HEK293 (cell line): Measurements from ENCODE around the gene RMND1.

Source experiments
- SETDB1 ChIP-seq: IDR thresholded peaks from one replicate; pipeline ENCODE4 v1.6.1; 2017; ENCODE audit warnings: mild to moderate bottlenecking, low read length, moderate library complexity, mixed read lengths; ENCODE audit not compliant: insufficient read length
- ZBTB17 ChIP-seq: fragments of 450-650 bp; formaldehyde crosslinking; IDR thresholded peaks from 2 replicates; pipeline ENCODE4 v1.5.1; 2016; ENCODE audit warnings: missing biosample characterization, missing genetic modification characterization
- ZNF138 ChIP-seq: fragments of 450-650 bp; formaldehyde crosslinking; IDR thresholded peaks from 2 replicates; pipeline ENCODE4 v1.5.1; 2016; ENCODE audit warnings: missing biosample characterization, missing genetic modification characterization, borderline replicate concordance

- TF ChIP-seq ZBTB17 (no peak), ZNF138 (no peak), SETDB1 (no peak)
Measured at GRCh38 chr6:151481786-151482185, 29.9 kb upstream of the RMND1 start.
